GM12873 (cell line): ENCODE results near the gene CHRNB4.

Experiments
- CTCF ChIP-seq: IDR thresholded peaks from 2 replicates; pipeline ENCODE4 v1.5.1; 2012; ENCODE audit warnings: low read depth, mild to moderate bottlenecking, moderate library complexity, low read length, control low read depth; ENCODE audit not compliant: insufficient read depth; ENCODE audit errors: missing control alignments

CHRNB4 gene

GRCh38 chr15:78666010-78666409 lies 25.0 kb upstream of the CHRNB4 start:
- no peak for TF ChIP-seq CTCF

- TF ChIP-seq CTCF, result no peak
Measured at GRCh38 chr15:78663703-78664102, 22.7 kb upstream of the CHRNB4 start.

- TF ChIP-seq CTCF, result no peak
Measured at GRCh38 chr15:78662028-78662427, 21.0 kb upstream of the CHRNB4 start.

GRCh38 chr15:78661001-78661400 lies 20.0 kb upstream of the CHRNB4 start:
- TF ChIP-seq CTCF, result no peak

- TF ChIP-seq CTCF, result no peak
Measured at GRCh38 chr15:78660584-78660983, 19.6 kb upstream of the CHRNB4 start.

GRCh38 chr15:78658823-78659222 lies 17.8 kb upstream of the CHRNB4 start:
- TF ChIP-seq CTCF, result no peak

- TF ChIP-seq CTCF, result no peak
Measured at GRCh38 chr15:78654272-78654671, 13.3 kb upstream of the CHRNB4 start.

- TF ChIP-seq CTCF, result no peak
Measured at GRCh38 chr15:78651930-78652615, 11.1 kb upstream of the CHRNB4 start.
